ELR (cell line): ENCODE results near the gene PRAMEF11.
"Not testable (repeated sequence)": the region's sequence is repeated elsewhere in the genome, so short reads cannot be mapped to it uniquely, and the experiment has no call there.

ENCODE experiments used
- DNase-seq: peaks from one replicate; pipeline ENCODE4 v3.0.0-alpha.2; 2015; ENCODE audit warnings: low read depth

PRAMEF11 gene

DNA sequence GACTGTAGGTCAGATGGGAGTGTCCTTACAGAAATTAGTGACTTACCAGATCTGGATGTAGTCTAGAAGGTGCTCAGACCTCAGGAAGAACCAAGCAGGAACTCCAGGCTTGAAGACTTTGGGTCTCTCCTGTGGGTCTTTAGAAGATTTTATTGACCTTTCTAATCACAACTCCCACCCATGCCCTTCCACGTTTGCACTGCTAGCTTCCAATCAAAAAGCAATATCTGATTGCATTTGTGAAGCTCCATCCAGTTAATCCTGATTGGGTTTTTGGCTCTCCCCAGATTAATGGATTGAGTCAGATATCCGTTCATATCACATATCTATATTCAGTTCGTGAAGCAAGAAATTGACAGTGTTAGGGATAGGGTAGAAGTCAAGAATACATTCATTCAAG lies at the start of gene PRAMEF11:
Gene PRAMEF11 (minus strand): TSS at position 101 of the 400 bp plus-strand sequence. CDS start 2,621 bp downstream, outside the sequence.
- not testable (repeated sequence) for DNase-seq

DNA sequence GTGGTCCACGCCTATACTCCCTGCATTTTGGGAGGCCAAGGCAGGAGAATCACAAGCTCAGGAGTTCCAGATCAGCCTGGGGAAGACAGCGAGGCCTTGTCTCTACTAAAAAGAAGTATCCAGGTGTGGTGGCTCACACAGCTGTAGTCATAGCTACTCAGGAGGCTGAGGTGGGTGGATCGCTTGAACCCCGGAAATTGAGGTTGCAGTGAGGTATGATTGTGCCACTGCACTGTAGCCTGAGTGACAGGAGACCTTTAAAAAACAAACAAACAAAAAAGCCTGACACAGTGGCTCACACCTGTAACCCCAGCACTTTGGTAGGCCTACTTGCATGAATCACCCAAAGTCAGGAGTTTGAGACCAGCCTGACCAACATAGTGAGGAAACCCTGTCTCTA lies 47.2 kb upstream of the PRAMEF11 start:
- DNase-seq = not testable (repeated sequence)

DNA sequence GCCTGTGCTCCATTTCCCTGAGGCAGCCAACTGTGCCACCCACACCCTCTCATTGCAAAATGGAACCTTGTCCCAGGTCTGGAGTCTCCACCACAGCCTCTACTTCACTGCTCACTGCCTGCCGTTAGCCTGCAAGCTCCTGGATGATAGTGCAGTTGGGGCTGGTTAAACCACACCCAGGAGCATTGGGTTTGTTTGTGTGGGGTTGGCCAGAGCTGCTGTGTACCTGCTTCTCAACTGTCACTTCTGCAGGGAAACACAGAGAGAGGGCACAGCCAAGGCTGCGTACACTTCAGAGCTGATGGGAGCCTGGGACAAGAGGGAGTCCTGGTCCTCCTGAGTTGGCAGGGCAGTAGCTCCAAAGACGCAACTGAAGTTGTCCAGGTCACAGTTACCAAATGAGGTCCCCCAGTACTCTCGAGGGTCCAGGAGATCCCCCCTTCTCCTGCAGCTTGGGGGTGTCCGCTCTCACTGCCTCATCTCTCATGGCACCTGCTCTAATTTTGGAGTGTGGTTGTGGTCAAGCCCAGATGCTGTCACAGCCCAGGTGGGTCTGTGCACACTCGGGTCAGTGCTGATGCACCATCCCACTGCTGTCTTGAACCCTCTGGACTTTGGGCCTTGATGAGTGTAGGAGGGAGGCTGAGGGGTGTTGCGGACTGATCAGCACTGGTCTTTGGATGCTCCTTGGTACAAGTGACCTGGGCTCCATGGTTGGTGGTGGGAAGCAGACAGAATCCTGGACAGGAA lies 32.1 kb upstream of the PRAMEF11 start:
- not testable (repeated sequence) for DNase-seq

DNA sequence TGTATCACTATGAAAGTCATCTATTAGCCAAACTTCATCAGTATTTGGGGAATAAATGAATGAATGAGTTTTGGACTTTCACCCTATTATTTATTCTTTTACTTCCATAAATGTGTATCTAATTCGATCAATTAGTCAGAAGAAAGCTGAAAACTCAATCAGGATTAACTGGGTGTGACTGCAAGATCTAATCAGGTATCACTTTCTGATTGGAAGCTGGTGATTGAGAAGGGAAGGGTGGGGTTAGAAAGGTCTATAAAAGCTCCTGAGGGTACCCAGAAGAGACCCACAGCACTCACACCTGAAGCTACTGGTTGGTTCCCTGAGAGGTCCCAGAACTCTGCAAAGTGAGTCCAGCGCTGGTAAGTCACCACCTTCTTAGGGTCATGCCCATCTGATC lies 25.6 kb upstream of the PRAMEF11 start, which contains the start of gene PRAMEF2:
Gene PRAMEF2 (plus strand): TSS at position 301 of the 400 bp plus-strand sequence. CDS start 1,924 bp downstream, outside the sequence.
- not testable (repeated sequence) for DNase-seq

DNA sequence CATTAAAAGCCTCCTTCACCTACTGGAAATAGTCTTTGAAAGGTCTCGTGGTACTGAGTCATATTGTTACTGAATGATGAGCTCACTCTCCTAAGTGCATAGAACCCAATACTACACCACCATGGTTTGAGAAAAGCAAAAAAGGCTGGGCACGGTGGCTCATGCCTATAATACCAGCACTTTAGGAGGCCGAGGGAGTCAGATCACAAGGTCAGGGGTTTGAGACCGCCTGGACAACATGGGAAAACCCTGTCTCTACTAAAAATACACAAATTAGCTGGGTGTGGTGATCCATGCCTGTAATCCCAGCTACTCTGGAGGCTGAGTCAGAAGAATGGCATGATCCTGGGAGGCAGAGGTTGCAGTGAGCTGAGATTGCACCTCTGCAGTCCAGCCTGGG lies 20.6 kb upstream of the PRAMEF11 start:
- DNase-seq = peak; percentile 8

DNA sequence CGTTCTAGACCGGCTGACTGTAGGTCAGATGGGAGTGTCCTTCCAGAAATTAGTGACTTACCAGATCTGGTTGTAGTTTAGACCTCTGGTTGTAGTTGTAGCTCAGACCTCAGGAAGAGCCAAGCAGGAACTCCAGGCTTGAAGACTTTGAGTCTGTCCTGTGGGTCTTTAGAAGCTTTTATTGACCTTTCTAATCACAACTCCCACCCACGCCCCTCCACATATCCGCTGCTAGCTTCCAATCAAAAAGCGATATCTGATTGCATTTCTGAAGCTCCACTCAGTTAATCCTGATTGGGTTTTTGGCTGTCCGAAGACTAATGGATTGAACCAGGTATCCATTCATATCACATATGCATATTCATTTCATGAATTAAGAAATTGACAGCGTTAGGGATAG lies 17.4 kb upstream of the PRAMEF11 start, which contains the start of gene HNRNPCL1:
Gene HNRNPCL1 (minus strand): TSS at position 101 of the 400 bp plus-strand sequence. CDS start 431 bp downstream, outside the sequence.
- not testable (repeated sequence) for DNase-seq

DNA sequence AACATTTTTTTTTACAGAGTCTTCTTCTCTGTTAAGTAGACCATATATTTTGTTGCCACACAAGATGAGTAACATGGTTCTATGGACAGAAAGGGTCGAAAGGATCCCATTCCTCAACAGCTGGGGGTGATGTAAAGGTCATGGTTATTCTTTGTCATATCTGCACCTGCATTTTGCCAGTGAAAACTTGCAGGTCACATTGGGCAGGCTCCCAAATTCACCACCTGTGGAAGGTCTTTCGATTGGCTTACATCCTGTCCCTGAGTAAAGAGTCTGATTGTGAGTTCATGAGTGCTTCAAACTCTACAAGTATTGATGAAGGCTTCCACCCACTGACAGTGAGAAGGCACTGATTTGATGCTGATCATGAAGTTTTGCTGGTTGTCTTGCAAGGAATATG lies 2.0 kb upstream of the PRAMEF11 start:
- DNase-seq = not testable (repeated sequence)

DNA sequence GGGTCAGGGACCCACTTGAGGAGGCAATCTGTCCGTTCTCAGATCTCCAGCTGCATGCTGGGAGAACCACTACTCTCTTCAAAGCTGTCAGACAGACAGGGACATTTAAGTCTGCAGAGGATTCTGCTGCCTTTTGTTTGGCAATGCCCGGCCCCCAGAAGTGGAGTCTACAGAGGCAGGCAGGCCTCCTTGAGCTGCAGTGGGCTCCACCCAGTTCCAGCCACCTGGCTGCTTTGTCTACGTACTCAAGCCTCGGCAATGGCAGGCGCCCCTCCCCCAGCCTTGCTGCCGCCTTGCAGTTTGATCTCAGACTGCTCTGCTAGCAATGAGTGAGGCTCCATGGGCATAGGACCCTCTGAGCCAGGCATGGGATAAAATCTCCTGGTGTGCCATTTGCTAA lies 12.1 kb downstream of the PRAMEF11 start:
- DNase-seq = not testable (repeated sequence)

DNA sequence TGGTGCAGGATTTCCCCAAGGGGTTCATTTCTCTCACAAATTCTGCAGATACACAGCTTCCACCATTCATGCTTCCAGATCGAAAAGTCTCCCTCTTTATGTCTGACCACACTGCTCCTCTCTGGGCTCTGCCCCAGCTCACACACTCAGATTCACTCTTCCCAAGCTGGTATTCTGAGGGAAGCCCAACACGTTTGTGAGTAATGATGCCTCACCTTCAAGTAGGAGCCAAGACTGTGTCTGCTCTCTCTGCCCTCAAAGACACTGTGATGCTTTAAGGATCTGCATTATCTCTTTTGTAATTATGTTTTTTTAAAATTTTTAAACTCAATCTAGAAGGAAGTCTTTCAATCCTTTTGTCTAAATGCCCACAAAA lies 19.8 kb downstream of the PRAMEF11 start:
- DNase-seq = peak; percentile 6

DNA sequence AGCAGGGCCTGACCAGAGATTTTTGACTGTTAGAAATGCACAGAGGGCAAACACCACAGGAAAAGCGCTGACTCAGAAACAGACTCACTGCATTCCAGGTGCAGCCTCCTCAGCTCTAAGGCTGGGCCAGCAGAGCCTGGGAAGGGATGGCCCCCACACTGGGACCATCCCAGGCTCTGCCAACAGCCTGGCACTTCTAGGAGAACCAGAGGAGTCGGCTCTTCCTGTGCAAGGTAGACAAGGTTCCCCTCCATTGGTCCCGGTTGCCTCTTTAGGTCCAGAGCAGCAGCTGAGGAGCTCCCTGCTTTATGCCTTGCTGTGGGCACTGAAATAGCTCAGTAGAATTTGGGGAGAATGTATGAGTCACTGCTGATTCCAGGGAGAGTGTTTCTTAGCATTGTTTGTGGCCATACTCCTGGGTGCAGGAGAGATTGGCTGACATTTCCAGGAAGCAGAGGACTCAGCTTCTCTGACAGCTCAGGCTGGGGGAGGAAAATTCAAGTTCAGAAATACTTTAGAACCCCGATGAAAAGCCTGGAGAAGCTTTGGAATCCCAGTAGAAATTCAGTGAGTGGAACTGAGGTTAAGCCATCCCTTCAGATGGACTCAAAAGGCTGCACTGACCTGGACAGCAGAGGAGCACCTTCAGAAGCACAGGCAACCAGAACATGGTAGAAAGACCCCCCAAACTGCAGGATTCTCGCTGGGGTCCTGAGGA lies 20.4 kb downstream of the PRAMEF11 start:
- peak; percentile 11 for DNase-seq

DNA sequence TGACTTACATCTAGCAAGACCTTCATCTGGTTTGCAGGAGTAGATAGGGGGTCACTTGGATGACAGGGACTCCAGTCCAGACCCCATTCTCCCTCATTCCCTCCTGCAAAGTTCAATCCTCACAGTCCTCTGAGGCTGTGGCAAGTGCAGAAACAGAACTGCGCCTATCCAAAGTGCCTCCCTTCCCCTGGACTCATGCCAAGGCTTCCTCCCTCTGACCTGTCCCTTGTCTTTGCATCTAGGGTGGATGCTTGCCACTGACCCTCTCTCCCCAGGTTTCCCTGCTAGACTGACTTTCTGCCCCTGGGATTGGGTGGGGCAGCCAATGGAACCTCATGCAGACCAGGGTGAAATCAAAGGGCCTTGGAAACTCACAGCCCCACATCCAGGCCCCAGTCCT lies 21.3 kb downstream of the PRAMEF11 start:
- DNase-seq = no peak

DNA sequence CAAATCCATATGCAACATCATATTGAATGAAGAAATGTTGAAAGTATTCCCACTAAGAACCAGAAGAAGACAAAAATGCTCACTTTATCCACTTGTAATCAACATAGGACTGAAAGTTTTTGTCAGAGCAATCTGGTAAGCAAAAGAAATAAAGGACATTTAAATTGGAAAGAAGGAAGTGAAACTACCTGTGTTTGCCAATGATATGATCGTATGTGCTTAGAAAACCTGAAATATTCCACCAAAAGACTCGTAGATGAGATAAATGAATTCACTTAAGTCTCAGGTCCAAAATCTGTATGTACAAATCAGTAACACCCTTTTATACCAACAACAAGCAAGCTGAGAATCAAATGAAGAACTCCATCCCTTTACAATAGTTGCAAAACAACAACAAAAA lies 31.5 kb downstream of the PRAMEF11 start:
- DNase-seq = no peak

DNA sequence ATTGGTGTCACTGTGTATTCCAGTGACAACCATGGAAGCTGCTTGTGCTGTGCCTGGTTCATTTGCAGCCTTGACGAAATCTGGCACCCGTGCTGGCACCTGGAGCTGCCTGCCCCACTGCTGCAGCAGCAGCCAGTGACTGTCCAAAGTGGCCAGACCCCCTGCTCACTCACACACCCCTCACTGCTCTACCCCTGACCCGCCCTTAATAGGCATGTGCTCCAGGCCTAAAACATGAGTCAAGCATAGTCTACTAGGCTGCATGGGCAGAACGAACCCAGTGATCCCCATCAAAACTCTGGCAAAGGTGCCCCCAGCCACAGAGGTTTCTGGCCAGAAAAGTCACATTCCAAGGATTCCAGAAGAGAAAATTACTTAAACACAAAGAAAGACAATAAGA lies 32.3 kb downstream of the PRAMEF11 start:
- no peak for DNase-seq

DNA sequence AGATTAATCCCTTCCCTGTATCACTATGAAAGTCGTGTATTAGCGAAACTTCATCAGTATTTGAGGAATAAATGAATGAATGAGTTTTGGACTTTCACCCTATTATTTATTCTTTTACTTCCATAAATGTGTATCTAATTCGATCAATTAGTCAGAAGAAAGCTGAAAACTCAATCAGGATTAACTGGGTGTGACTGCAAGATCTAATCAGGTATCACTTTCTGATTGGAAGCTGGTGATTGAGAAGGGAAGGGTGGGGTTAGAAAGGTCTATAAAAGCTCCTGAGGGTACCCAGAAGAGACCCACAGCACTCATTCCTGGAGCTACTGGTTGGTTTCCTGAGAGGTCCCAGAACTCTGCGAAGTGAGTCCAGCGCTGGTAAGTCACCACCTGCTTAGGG lies 40.1 kb downstream of the PRAMEF11 start, which contains the start of gene PRAMEF1:
Gene PRAMEF1 (plus strand): TSS at position 301 of the 400 bp plus-strand sequence. CDS start 1,831 bp downstream, outside the sequence.
- DNase-seq = not testable (repeated sequence)

DNA sequence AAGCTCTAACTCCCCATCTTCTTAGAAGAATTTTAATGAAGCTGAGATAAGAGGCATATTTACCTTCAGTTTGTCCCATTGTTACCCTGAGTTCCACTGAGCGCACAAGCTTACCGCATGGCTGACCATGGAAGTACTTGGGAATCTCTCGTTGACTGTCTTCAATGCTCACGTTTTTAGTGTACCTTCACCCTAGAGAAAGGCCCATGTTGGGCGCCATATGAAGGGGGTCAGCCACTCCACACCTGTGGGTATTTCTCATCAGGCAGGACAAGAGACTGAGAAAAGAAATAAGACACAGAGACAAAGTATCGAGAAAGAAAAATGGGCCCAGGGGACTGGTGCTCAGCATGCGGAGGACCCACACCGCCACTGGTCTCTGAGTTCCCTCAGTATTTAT lies 46.5 kb downstream of the PRAMEF11 start:
- not testable (repeated sequence) for DNase-seq

DNA sequence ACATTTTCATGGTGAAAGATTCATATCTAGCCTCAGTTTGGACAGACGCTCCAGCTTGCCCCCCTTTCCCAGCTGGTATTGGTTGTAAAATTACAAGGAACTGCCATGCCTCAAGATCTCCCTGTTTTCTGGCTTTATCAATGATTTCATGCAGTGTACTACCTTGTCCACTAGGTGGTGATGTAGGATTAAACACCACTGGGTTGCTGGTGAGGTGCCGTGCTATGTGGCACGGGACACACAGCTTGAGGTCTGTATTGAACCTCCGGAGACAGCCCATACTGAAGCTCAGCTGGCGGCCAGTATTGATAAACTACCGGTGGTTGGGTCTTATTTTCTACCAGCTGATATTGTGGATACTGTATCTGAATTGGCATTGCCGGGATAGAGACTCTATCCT lies 47.4 kb downstream of the PRAMEF11 start:
- peak; percentile 27 for DNase-seq

DNA sequence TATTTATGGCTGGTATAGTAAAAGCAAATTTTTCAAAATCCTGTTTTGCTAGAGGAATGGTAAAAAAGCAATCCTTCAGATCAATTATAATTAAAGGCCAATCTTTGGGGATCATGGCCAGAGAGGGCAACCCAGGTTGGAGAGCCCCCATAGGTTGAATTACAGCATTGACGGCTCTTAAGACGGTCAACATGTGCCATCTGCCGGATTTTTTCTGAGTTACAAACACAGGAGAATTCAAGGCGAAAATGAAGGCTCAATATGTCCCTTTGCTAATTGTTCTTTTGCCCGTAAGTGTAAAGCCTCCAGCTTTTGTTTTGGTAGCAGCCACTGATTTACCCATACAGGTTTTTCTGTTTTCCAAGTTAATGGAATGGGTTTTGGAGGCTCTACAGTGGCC lies 49.7 kb downstream of the PRAMEF11 start:
- not testable (repeated sequence) for DNase-seq

DNA sequence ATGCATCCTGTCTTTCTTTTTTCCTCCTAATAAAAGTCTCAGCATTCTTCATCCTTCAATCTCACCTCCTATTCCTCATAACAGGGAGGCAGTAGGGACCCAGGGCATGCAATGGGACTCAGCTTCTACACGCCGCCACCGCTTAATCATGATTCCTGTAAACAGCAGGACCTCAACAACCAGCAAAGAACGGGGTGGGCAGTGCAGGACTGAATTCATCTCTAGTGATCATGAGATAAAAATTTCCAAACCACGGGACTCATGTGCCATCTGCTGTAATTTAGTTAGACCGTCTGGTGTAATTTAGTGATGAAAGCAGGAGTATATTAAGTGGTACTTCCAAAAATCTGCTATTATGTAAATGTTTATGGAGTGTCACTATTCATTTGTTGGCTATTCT lies 52.3 kb downstream of the PRAMEF11 start:
- DNase-seq = no peak

DNA sequence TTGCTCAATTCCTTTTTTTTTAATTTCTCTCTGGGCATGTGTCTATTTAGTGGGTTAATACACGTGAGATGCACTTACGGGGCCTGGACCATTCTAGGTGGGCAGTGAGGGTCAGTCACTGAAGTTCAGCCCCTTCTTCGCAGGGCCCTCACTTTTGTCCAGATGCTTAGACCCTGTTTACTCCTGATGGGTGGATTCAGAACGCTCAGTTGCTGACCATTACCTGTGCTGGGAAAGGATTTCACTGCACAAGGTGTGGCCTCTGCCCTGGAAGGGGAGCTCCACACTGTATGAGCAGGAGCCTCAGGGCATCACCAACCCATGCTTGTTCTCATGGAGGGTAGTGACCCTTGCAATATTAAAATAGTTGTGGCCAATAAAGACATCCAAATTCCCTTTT lies 53.1 kb downstream of the PRAMEF11 start:
- DNase-seq = no peak

DNA sequence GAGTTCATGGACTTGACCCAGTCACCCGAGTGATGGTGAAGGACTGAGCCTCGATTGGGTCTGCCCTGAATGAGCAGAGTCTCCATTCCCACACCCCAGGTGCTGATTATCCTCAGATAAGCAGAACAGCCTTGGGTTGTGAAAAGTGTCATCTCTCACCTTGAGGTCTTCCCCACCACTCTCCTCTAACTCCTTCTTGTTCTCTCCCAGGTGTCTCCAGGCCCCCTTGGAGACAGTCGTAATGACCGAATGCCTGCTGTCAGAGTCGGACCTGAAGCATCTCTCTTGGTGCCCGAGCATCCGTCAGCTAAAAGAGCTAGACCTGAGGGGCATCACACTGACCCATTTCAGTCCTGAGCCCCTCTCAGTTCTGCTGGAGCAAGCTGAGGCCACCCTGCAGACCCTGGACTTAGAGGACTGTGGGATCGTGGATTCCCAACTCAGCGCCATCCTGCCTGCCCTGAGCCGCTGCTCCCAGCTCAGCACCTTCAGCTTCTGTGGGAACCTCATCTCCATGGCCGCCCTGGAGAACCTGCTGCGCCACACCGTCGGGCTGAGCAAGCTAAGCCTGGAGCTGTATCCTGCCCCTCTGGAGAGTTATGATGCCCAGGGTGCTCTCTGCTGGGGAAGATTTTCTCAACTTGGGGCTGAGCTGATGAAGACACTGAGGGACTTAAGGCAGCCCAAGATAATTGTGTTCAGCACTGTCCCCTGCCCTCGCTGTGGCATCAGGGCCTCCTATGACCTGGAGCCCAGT lies 54.2 kb downstream of the PRAMEF11 start:
- no peak for DNase-seq

DNA sequence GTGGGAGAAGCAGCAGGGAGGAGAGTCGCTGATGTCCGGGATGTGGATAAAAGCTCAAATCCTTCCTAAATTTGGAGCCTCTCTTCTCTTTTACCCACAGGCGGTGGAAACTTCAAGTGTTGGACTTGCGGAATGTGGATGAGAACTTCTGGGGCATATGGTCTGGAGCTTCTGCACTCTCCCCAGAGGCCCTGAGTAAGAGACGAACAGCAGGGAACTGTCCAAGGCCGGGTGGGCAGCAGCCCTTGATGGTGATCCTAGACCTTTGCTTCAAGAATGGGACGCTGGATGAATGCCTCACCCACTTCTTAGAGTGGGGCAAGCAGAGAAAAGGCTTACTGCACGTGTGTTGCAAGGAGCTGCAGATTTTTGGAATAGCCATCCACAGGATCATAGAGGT lies 55.8 kb downstream of the PRAMEF11 start:
- no peak for DNase-seq

DNA sequence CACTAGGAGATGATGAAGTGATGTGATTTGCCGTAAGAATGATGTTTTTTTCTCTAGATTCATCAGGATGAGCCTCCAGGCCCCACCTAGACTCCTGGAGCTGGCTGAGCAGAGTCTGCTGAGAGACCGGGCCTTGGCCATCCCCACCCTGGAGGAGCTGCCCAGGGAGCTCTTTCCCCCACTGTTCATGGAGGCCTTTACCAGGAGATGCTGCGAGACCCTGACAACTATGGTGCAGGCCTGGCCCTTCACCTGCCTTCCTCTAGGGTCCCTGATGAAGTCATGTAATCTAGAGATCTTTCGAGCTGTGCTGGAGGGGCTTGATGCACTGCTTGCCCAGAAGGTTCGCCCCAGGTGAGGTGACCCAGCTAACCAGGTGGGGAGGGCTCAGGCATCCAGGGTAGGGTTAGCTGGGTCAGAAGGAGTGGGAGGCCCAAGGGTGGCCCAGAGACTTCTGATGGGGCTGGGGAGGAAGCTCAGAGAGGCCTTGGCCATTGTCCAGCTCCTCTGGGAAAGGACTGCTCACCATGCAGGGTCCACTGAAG lies 56.3 kb downstream of the PRAMEF11 start:
- DNase-seq = no peak
